B cell (primary cell): Measurements from ENCODE around the gene CMTM7. TPM values are rescaled to one million over a fixed set of nuclear protein-coding genes. Genes with fewer than 3 reads are reported as not detected.

Experiments used
- ATAC-seq: fragments of 200-7000 bp; cut with Tn5 transposase; one replicate; pipeline ENCODE4 v1.10.0; 2021; ENCODE audit warnings: low read depth, mild to moderate bottlenecking, moderate number of reproducible peaks, moderate library complexity
- CTCF ChIA-PET: fragments of 350-600 bp; sonication (Branson Sonifier 250); formaldehyde crosslinking; loops from one replicate; lab custom pipeline; 2021; ENCODE audit warnings: antibody characterized with exemption, inconsistent platforms; lab: Charles Lee
- POLR2A ChIA-PET: fragments of 350-600 bp; sonication (Branson Sonifier 250); formaldehyde crosslinking; loops from one replicate; lab custom pipeline; 2021; ENCODE audit warnings: antibody characterized with exemption; lab: Charles Lee
- DNase-seq: peaks from one replicate; pipeline ENCODE4 v3.0.0; 2013
- H2AFZ ChIP-seq: 2 replicates; pipeline ENCODE4 v1.6.1; 2012; ENCODE audit warnings: mild to moderate bottlenecking, low read depth, low read length; ENCODE audit not compliant: insufficient read depth, poor library complexity, severe bottlenecking
- H3K27ac ChIP-seq, 2 donors: 1 replicate in 1 of 2; 2 replicates in 1 of 2; pipeline ENCODE4 v1.5.1; 2012 to 2013; ENCODE audit warnings: low read length in 2 of 2, mild to moderate bottlenecking in 2 of 2, moderate library complexity in 1 of 2
- H3K27me3 ChIP-seq, 4 experiments: fragments of 200-600 bp in 1 of 4; sonication (generic) in 1 of 4; replicated peaks in 1 of 4; 1 replicate in 2 of 4; 2 replicates in 2 of 4; pipeline versions ENCODE4 v1.6.1 to v1.7.0; 2013 to 2016; ENCODE audit warnings: low read length in 3 of 4, mild to moderate bottlenecking in 2 of 4, mixed read lengths in 1 of 4, moderate library complexity in 1 of 4; ENCODE audit not compliant: insufficient read depth in 4 of 4, control insufficient read depth in 3 of 4; ENCODE audit errors: control extremely low read depth in 1 of 4
- H3K36me3 ChIP-seq, 2 experiments: replicated peaks in 1 of 2; 1 replicate in 1 of 2; 2 replicates in 1 of 2; pipeline versions ENCODE4 v1.6.1 to v1.7.1; 2013; ENCODE audit warnings: low read length in 1 of 2; ENCODE audit not compliant: insufficient read depth in 2 of 2, control insufficient read depth in 1 of 2; ENCODE audit errors: control extremely low read depth in 1 of 2, extremely low read depth in 1 of 2
- H3K4me1 ChIP-seq, 2 donors: fragments of 200-600 bp in 1 of 2; sonication (generic) in 1 of 2; 1 replicate in 1 of 2; 2 replicates in 1 of 2; pipeline versions ENCODE4 v1.5.1 to v1.6.1; 2013 to 2017; ENCODE audit warnings: low read length in 2 of 2; ENCODE audit not compliant: control insufficient read depth in 2 of 2, insufficient read depth in 2 of 2
- H3K4me2 ChIP-seq: replicated peaks from 2 replicates; pipeline ENCODE3; 2012; ENCODE audit warnings: mild to moderate bottlenecking, low read depth, low read length; ENCODE audit not compliant: poor library complexity, severe bottlenecking
- H3K4me3 ChIP-seq, 5 experiments: fragments of 200-600 bp in 1 of 5; sonication (generic) in 1 of 5; 1 replicate in 3 of 5; 2 replicates in 2 of 5; pipeline versions ENCODE4 v1.5.1 to v1.7.0; 2011 to 2016; ENCODE audit warnings: low read length in 4 of 5, mild to moderate bottlenecking in 4 of 5, low read depth in 2 of 5, control low read depth in 1 of 5, moderate library complexity in 1 of 5; ENCODE audit not compliant: insufficient read depth in 1 of 5; ENCODE audit errors: control extremely low read depth in 1 of 5, extremely low read depth in 1 of 5
- H3K79me2 ChIP-seq: fragments of 200-600 bp; sonication (generic); one replicate; pipeline ENCODE4 v1.6.0; 2016; ENCODE audit warnings: low read length; ENCODE audit not compliant: control insufficient read depth, insufficient read depth
- H3K9ac ChIP-seq: fragments of 200-600 bp; sonication (generic); 2 replicates; pipeline ENCODE4 v1.6.1; 2017; ENCODE audit warnings: mild to moderate bottlenecking, low read length, moderate library complexity
- H3K9me3 ChIP-seq, 3 donors: one replicate each; pipeline versions ENCODE4 v1.6.1 to v1.7.1; 2013; ENCODE audit warnings: low read length in 2 of 3; ENCODE audit not compliant: control insufficient read depth in 2 of 3, insufficient read depth in 1 of 3; ENCODE audit errors: control extremely low read depth in 1 of 3
- H4K20me1 ChIP-seq: 2 replicates; pipeline ENCODE4 v1.6.0; 2012; ENCODE audit warnings: mild to moderate bottlenecking, low read length; ENCODE audit not compliant: insufficient read depth, control insufficient read depth, poor library complexity, severe bottlenecking
- H3K27ac Mint-ChIP-seq: one replicate; pipeline ENCODE4 v1.8.0; 2021; ENCODE audit warnings: mixed read lengths
- H3K27me3 Mint-ChIP-seq: one replicate; pipeline ENCODE4 v1.8.0; 2021; ENCODE audit warnings: mixed read lengths
- H3K4me1 Mint-ChIP-seq: one replicate; pipeline ENCODE4 v1.8.0; 2021; ENCODE audit warnings: mixed read lengths
- H3K4me3 Mint-ChIP-seq: one replicate; pipeline ENCODE4 v1.8.0; 2021; ENCODE audit warnings: mixed read lengths
- H3K9me3 Mint-ChIP-seq: one replicate; pipeline ENCODE4 v1.8.0; 2022; ENCODE audit warnings: mixed read lengths; ENCODE audit not compliant: insufficient read depth
- CTCF ChIP-seq: fragments of 200-600 bp; IDR thresholded peaks from one replicate; pipeline ENCODE4 v1.8.0; 2022; ENCODE audit warnings: antibody characterized with exemption, mild to moderate bottlenecking
- EZH2 ChIP-seq: IDR thresholded peaks from 2 replicates; pipeline ENCODE4 v1.6.1; 2012; ENCODE audit warnings: borderline replicate concordance, low read depth, mild to moderate bottlenecking, moderate library complexity, low read length; ENCODE audit not compliant: insufficient read depth, poor library complexity, severe bottlenecking
- WGBS: methylation state at CpG from one replicate; pipeline ENCODE4 v1.1.5; 2013; ENCODE audit warnings: missing lambda C conversion rate; ENCODE audit not compliant: insufficient coverage; 5-methylcytosine and 5-hydroxymethylcytosine counted together
- intact Hi-C: fragments of 100-400 bp; cut with micrococcal nuclease; formaldehyde crosslinking; loops from one replicate; pipeline ENCODE4 v1.10.0; 2022
- polyA plus RNA-seq: library from polyadenylated mRNA; depleted of rRNA; stranded (reverse); fragments of >200 nt; gene quantifications from 2 replicates; pipeline ENCODE4 v1.2.3, GENCODE V29; 2012
- total RNA-seq, 2 donors: library from RNA; stranded (reverse); fragments of 120-200 nt in 1 of 2; gene quantifications; 1 replicate in 1 of 2; 2 replicates in 1 of 2; pipeline versions ENCODE4 v1.2.3 to v1.2.4, GENCODE V29; 2013 to 2022

CMTM7 gene
- total and polyA plus RNA-seq, 2 donors (not counting 1 experiment from before 2014, with no cell fraction given): 71.5 to 76.1 TPM

GRCh38 chr3:32452009-32452408 is 60.4 kb downstream of the CMTM7 start:
- no peak overlapping the region for H3K27ac ChIP-seq
- ChIA-PET CTCF (interaction anchor here (3.6 to 4.9 kb wide), 2 partner anchors 11 to 17 kb away, joined by 12 to 32 read pairs; no protein-coding TSS in a partner anchor), POLR2A (no interaction called here)
- Mint-ChIP-seq H3K4me3 (no peak overlapping the region), H3K9me3 (no peaks in the 10 kb centered on the region), H3K4me1 (peaks cover 48% of the 10 kb centered on the region), H3K27ac (peak overlapping the region; percentile 7), H3K27me3 (no peaks in the 10 kb centered on the region)
- H3K27me3 ChIP-seq: no peaks in the 10 kb centered on the region
- DNase-seq: no peak
- H4K20me1 ChIP-seq: no peaks in the 10 kb centered on the region
- peaks cover 89% of the 10 kb centered on the region for H3K79me2 ChIP-seq
- no peak overlapping the region for H3K4me2 ChIP-seq
- no peak for ATAC-seq
- no peak overlapping the region for H3K9ac ChIP-seq
- H2AFZ ChIP-seq: no peak overlapping the region
- H3K36me3 ChIP-seq: peaks cover 3 to 56% of the 10 kb centered on the region in 2 experiments
- TF ChIP-seq CTCF (no peak), EZH2 (no peak)
- intact Hi-C loops: no loop called here
- no peaks in the 10 kb centered on the region for H3K9me3 ChIP-seq
- H3K4me1 ChIP-seq: peaks cover 22 to 35% of the 10 kb centered on the region in 2 donors
- 100% methylated on average over 1 of the region's 4 CpGs for WGBS
- no peak overlapping the region for H3K4me3 ChIP-seq

DNA sequence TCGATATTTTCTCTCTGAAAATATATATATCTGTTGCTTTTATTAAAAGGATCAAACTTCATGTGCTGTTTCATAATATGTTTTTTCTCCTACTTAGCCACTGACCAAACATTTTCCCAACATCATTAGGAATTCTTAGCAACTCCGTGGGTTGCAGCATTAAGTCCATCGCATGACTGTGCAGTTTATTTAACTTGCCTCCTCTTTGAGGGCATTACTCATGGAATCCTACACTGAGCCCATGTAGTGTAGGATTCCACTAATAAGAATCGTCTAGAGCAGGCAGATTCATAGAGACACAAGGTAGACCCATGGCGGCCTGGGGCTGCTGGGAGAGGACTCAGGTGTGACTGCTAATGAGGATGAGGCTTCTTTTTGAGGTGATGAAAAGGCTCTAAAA is 61.7 kb downstream of the CMTM7 start:
- DNase-seq: no peak
- Histone ChIP-seq H3K27ac (no peak overlapping the region), H2AFZ (no peak overlapping the region), H3K27me3 (no peaks in the 10 kb centered on the region), H3K9ac (no peak overlapping the region), H3K9me3 (no peaks in the 10 kb centered on the region), H3K36me3 (peaks cover under 1 to 53% of the 10 kb centered on the region in 2 experiments), H3K4me2 (no peak overlapping the region), H3K79me2 (peaks cover 79% of the 10 kb centered on the region), H3K4me1 (peaks cover 34 to 48% of the 10 kb centered on the region in 2 donors), H3K4me3 (no peak overlapping the region), H4K20me1 (no peaks in the 10 kb centered on the region)
- POLR2A ChIA-PET: no interaction called here
- ATAC-seq: no peak
- Mint-ChIP-seq H3K9me3 (no peaks in the 10 kb centered on the region), H3K27me3 (no peaks in the 10 kb centered on the region), H3K4me1 (peaks cover 53% of the 10 kb centered on the region), H3K27ac (no peak overlapping the region), H3K4me3 (no peak overlapping the region)
- TF ChIP-seq CTCF (no peak), EZH2 (no peak)
- CTCF ChIA-PET: interaction anchor here (5.6 kb wide), 1 partner anchor 14 kb away, joined by 46 read pairs; no protein-coding TSS in a partner anchor
- intact Hi-C loops: no loop called here
- 100% methylated on average over 4 of the region's 5 CpGs for WGBS
